H1 (cell line): ENCODE data around the gene SUV39H2. TPM values are rescaled to one million over a fixed set of nuclear protein-coding genes. Genes with fewer than 3 reads are reported as not detected.

Experiments
- FOSL1 ChIP-seq: IDR thresholded peaks from 2 replicates; pipeline ENCODE4 v1.6.1; 2011; ENCODE audit warnings: mild to moderate bottlenecking, low read depth, low read length, moderate library complexity; ENCODE audit not compliant: insufficient read depth
- HDAC2 ChIP-seq, 2 experiments: fragments of 300-600 bp in 1 of 2; sonication (generic) in 1 of 2; IDR thresholded peaks; 2 replicates each; pipeline ENCODE4 v1.6.1; 2011 to 2012; ENCODE audit warnings: low read depth in 2 of 2, low read length in 2 of 2, mild to moderate bottlenecking in 2 of 2, moderate library complexity in 2 of 2, borderline replicate concordance in 1 of 2, inconsistent platforms in 1 of 2
- KDM1A ChIP-seq: fragments of 200-600, 300-600 bp; sonication (generic); IDR thresholded peaks from 2 replicates; pipeline ENCODE4 v1.7.1; 2016; ENCODE audit warnings: mild to moderate bottlenecking, low read length, borderline replicate concordance
- POU5F1 ChIP-seq: IDR thresholded peaks from 2 replicates; pipeline ENCODE4 v1.6.1; 2011; ENCODE audit warnings: low read depth, mild to moderate bottlenecking, low read length, moderate library complexity
- RAD21 ChIP-seq, 2 experiments: IDR thresholded peaks in 1 of 2; conservative IDR thresholded peaks in 1 of 2; 2 replicates each; pipeline ENCODE4 v1.6.1; 2011; ENCODE audit warnings: low read depth in 2 of 2, low read length in 2 of 2, improper control_type of control experiment in 1 of 2, inconsistent platforms in 1 of 2, mild to moderate bottlenecking in 1 of 2, moderate library complexity in 1 of 2
- SP1 ChIP-seq: IDR thresholded peaks from 2 replicates; pipeline ENCODE4 v1.6.1; 2011; ENCODE audit warnings: low read depth, low read length
- SP2 ChIP-seq: IDR thresholded peaks from 2 replicates; pipeline ENCODE4 v1.6.1; 2012; ENCODE audit warnings: mild to moderate bottlenecking, low read length, inconsistent platforms
- polyA plus RNA-seq, 7 experiments: library from polyadenylated mRNA; depleted of rRNA in 3 of 7; stranded (reverse) in 5 of 7; unstranded in 2 of 7; fragments of >200 nt in 5 of 7; fragments of 200-250 nt in 2 of 7; gene quantifications; 1 replicate in 5 of 7; 2 replicates in 1 of 7; 4 replicates in 1 of 7; pipeline versions ENCODE4 v1.2.1 to v1.2.3, GENCODE V29; 2011 to 2013; ENCODE audit warnings: missing spikeins in 2 of 7, mixed read lengths in 2 of 7
- total RNA-seq: library from RNA; stranded (reverse); fragmentation: NEBNext Ultra II Directional; extraction: Animal tissue kit (Norgen Biotek cat#: 25700); gene quantifications from 2 replicates; pipeline ENCODE4 v1.2.1, GENCODE V29; 2021
- TF ChIP-seq, protein P1 (sequence below): IDR thresholded peaks from 2 replicates; pipeline ENCODE4 v1.6.1; 2011; ENCODE audit warnings: low read depth, mild to moderate bottlenecking, low read length; ENCODE audit not compliant: insufficient read depth
- TF ChIP-seq, protein P2 (sequence below): IDR thresholded peaks from 2 replicates; pipeline ENCODE4 v1.6.1; 2012; ENCODE audit warnings: low read length, inconsistent platforms
- TF ChIP-seq, protein P3 (sequence below): IDR thresholded peaks from 2 replicates; pipeline ENCODE4 v1.6.1; 2011; ENCODE audit warnings: low read length, improper control_type of control experiment

The SUV39H2 gene
- total and polyA plus RNA-seq, 2 of the 8 experiments (the other 6 are each of a cell fraction or from before 2014, with no cell fraction given), result 19.4 to 62.3 TPM

DNA sequence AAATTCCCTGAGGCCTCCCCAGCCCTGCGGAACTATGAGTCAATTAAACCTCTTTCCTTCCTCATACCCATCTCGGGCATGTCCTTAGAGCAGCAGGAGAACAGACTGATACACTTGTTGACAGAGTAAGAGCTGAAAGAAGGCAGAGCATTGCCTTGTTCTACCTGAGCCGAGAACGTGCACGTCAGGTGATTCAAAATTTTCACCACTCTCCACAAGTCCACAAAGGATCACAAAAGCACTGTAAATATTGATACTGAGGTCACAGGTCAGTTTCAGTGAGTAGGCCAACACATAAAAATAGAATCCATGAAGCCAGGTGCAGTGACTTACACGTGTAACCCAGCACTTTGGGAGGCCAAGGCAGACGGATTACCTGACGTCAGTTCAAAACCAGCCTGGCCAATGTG lies 47.4 kb downstream of the SUV39H2 start (continued):
- TF ChIP-seq, protein P1, sequence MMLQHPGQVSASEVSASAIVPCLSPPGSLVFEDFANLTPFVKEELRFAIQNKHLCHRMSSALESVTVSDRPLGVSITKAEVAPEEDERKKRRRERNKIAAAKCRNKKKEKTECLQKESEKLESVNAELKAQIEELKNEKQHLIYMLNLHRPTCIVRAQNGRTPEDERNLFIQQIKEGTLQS, result no peak
- TF ChIP-seq SP1 (no peak), SP2 (no peak), RAD21 (IDR thresholded peaks at IDR 0.05 in 1 of 2, conservative IDR thresholded peaks at IDR 0.05 in 1 of 2; ENCODE audit: low read depth in 2 of 2, low read length in 2 of 2) (no peak), KDM1A (no peak), HDAC2 (IDR thresholded peaks at IDR 0.05; ENCODE audit: borderline replicate concordance in 1 of 2, low read depth in 2 of 2, low read length in 2 of 2) (no peak), POU5F1 (no peak), FOSL1 (no peak)
- TF ChIP-seq, protein P2, sequence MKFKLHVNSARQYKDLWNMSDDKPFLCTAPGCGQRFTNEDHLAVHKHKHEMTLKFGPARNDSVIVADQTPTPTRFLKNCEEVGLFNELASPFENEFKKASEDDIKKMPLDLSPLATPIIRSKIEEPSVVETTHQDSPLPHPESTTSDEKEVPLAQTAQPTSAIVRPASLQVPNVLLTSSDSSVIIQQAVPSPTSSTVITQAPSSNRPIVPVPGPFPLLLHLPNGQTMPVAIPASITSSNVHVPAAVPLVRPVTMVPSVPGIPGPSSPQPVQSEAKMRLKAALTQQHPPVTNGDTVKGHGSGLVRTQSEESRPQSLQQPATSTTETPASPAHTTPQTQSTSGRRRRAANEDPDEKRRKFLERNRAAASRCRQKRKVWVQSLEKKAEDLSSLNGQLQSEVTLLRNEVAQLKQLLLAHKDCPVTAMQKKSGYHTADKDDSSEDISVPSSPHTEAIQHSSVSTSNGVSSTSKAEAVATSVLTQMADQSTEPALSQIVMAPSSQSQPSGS, result no peak
- TF ChIP-seq, protein P3, sequence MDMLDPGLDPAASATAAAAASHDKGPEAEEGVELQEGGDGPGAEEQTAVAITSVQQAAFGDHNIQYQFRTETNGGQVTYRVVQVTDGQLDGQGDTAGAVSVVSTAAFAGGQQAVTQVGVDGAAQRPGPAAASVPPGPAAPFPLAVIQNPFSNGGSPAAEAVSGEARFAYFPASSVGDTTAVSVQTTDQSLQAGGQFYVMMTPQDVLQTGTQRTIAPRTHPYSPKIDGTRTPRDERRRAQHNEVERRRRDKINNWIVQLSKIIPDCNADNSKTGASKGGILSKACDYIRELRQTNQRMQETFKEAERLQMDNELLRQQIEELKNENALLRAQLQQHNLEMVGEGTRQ, result no peak
- TF ChIP-seq, all 59 proteins: peak for 0
